Ramos (cell line): ENCODE measurements around the gene SAP30BP.

Source experiments
- in situ Hi-C: fragments of 300-500 bp; cut with MboI; formaldehyde crosslinking; loops from one replicate; pipeline ENCODE4 v1.14.3; 2022; ENCODE audit warnings: low sequenced_read_pairs; ENCODE audit not compliant: unreplicated experiment

SAP30BP gene

DNA sequence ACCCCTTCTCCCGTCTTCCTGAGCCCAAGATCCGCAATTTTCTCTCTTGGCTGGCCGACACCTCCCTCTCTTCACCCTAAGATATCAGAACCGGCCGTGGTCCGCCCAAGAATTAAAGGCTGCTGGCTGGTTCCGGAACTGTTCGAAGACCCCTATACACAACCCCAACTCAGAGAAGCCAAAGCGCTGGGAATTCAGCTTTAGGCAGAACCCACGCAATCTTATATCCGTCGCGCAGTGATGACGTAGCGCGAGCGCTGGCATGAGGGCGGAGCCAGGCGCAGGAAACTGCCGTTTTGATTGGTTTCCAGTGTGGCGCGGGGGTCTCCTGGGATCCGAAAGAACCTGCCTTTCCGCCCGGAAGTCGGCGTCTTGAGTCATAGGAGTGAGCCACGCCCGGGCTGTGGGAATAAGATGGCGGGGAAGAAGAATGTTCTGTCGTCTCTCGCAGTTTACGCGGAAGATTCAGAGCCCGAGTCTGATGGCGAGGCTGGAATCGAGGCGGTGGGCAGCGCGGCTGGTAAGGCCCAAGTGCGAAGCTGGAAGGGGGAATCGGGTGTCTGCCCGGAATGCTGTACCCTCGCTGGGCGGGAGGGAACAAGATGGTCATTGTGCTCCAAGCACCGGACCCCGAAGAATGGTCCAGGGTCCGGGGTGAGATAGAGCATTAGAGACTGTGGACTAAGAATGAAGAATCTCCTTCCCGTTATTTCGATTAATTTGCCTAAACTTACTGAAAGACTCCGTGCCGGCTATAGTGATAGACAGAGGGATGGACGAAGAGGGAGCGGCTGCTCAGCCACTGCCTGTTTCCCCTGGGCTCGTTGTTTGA lies at the start of gene SAP30BP, which contains the start of gene RECQL5:
TSS of gene SAP30BP (plus strand) at position 380 of the 832 bp plus-strand sequence. CDS start at position 415, 35 bp downstream.
TSS of gene RECQL5 (minus strand) at position 196 of the 832 bp plus-strand sequence. CDS start 597 bp downstream, outside the sequence.
- in situ Hi-C loops = no loop called here

DNA sequence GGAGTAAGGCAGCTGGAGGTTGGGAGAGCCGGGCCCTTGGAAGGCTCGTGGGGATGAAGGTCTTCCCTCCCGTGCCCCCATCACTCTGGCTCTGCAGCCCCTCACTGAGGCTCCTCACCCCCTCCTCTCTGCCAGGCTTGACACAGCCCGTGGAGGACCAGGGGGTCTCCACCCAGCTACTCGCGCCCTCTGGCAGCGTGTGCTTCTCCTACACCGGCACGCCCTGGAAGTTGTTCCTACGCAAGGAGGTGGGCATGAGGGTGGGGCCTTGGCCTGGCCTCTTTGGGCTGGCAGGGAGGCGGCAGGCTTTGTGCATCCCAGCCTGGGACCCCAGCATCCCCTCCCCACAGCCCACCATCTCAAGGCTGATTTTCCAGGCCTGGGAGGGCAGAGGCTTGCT lies 49.5 kb upstream of the SAP30BP start:
- in situ Hi-C loops = no loop called here

DNA sequence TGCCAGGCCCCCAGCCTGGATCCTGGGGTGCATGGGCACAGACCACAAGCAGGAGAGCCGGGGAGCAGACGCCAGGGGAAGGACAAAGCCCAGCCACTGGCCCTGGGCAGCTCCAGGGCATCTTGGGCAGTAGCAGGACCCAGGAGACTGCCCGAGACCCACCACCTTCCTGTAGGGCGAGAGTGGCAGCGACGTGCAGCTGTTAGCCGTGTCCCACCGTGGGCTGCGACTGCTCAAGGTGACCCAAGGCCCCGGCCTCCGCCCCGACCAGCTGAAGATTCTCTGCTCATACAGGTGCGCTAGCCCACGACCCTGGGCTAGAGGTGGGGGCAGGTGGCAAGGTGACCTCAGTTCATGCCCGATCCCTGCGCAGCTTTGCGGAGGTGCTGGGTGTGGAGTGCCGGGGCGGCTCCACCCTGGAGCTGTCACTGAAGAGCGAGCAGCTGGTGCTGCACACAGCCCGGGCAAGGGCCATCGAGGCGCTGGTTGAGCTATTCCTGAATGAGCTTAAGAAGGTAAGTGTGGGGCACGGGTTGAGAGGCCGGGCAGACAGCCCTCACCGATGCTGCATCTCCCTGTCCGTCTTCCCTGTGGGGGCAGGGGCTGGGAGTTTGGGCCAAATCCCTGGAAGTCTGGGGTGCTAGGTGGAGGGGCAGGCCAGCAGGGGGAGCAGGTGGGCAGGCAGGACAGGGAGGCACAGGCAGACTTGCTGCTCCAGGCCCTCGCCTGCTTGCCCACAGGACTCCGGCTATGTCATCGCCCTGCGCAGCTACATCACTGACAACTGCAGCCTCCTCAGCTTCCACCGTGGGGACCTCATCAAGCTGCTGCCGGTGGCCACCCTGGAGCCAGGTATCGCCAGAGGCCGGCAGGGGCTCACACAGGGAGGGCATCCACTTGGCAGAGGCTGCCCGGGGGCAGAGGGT lies 47.4 kb upstream of the SAP30BP start:
- in situ Hi-C loops = no loop called here

DNA sequence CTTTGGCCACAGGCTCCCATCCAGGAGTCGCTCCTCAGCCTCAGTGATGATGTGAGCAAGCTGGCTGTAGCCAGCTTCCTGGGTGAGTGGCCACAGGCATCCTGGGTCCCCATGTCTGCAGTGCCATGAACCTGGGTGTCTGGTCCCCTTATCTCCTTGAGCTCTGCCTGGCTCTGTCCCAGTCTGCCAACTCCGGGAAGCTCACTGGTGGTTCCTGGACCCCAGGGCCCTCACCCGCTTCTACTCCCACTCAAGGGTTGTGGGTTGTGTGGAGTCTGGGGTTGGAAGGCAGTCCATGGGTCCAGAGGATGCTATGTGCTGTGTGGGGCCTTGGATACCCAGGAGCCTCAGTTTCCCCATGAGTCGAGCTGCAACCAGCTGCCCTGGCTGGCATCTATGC lies 45.6 kb upstream of the SAP30BP start:
- in situ Hi-C loops = no loop called here

DNA sequence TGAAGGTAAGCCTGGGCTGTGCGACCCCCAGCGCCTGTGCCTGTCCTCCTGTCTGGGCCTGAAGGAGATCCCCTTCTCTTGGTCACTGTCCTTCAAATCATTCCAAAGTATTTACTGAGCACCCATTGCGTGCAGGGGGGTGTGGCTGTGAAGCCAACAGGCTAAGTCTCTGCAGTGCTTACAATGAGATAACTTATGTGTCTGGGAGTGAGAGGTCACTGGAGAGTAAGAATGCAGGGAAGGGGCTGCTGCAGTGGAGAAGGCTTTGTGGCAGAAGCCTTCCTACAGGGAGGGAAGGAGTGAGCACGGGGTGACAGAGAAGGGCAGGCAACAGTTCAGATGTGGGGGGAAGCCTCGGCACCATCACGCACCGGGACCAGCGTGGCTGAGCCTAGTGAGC lies 45.1 kb upstream of the SAP30BP start:
- in situ Hi-C loops = no loop called here

DNA sequence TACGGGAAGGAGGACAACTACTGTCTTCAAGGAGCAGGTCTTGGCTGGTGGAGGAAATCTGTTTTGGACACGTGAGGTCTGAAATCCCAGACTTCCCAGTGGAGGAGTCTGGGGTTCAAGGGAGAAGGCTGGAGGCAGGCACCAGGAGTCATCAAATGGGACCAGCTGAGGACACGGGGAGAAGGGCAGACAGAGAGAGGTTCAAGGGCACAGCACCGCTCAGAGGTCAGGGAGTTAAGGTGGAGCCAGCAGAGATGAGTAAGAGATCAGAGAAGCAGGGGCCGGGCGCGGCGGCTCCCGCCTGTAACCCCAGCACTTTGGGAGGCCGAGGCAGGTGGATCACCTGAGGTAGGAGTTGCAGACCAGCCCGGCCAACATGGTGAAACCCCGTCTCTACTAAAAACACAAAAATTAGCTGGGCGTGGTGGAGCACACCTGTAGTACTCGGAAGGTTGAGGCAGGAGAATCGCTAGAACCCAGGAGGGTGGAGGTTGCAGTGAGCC lies 44.3 kb upstream of the SAP30BP start:
- in situ Hi-C loops = no loop called here

DNA sequence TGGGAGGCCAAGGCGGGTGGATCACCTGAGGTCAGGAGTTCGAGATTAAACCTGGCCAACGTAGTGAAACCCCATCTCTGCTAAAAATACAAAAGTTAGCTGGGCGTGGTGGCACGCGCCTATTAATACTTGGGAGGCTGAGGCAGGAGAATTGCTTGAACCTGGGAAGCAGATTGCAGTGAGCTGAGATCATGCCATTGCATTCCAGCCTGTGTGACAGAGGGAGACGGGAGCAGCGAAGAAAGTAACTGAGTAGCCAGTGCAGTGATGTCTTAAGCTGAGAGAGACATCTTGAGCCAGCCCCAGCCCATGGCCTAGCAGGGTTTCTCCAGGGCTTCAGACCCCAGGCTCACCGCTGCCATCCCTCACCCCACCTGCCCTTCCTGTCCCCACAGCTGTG lies 43.8 kb upstream of the SAP30BP start:
- in situ Hi-C loops = no loop called here

DNA sequence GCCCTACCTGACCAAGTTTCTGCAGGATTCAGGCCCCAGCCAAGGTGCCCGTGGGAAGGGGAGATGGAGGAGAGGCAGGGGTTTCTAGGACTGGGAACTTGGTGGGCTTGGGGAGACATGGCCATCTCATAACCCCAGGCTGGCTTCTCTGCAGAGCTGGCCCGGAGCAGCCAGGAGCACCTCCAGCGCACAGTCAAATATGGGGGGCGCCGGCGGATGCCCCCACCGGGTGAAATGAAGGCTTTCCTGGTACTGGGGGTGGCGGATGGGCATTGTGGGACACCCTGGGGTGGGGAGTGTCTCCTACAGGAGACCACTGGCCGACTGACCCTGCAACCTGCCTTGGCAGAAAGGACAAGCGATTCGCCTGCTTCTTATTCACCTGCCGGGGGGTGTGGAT lies 43.1 kb upstream of the SAP30BP start:
- in situ Hi-C loops = no loop called here

DNA sequence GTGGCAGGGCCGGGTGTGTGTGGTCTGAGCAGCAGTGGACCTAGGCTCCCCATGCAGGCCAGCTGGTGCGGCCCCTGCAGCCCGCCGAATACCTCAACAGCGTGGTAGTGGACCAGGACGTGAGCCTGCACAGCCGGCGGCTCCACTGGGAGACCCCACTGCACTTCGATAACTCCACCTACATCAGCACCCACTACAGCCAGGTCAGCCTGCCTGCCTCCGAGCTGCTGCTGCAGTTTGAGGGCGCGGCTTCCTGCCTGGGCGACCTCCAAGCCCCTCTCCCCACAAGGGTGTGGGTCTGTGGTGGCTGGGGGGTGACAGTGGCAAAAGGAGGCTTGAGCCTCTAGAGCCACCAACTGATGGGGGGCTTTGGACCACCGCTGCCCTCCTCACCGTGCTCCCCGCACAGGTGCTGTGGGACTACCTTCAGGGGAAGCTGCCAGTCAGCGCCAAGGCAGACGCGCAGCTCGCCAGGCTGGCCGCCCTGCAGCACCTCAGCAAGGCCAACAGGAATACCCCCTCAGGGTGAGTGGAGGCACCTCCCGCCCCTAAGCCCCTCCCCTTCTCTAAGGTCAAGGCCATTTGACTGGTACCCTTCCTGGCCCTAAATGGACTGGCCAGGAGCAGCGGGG lies 42.3 kb upstream of the SAP30BP start:
- in situ Hi-C loops = no loop called here

DNA sequence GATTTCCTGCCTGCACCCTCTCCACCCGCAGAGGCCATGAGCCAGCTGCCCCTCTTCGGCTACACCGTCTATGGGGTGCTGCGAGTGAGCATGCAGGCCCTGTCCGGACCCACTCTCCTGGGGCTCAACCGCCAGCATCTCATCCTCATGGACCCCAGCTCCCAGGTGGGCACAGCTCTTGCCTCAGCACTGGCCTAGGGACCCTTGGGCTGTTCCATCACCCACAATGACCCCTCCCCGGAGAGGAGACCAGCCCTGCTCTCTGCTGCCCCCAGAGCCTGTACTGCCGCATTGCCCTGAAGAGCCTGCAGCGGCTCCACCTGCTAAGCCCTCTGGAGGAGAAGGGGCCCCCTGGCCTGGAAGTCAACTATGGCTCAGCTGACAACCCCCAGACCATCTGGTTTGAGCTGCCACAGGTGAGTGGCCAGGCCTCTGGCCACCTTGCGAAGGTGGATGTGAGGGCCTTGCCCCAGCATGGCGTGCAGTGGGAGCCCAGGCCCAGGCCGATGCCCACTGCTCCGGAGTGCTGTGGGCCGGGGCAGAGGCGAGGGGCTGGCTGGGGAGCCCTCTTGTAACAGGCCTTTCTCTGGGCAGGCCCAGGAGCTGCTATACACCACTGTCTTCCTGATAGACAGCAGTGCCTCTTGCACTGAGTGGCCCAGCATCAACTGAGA lies 41.2 kb upstream of the SAP30BP start:
- in situ Hi-C loops = no loop called here

DNA sequence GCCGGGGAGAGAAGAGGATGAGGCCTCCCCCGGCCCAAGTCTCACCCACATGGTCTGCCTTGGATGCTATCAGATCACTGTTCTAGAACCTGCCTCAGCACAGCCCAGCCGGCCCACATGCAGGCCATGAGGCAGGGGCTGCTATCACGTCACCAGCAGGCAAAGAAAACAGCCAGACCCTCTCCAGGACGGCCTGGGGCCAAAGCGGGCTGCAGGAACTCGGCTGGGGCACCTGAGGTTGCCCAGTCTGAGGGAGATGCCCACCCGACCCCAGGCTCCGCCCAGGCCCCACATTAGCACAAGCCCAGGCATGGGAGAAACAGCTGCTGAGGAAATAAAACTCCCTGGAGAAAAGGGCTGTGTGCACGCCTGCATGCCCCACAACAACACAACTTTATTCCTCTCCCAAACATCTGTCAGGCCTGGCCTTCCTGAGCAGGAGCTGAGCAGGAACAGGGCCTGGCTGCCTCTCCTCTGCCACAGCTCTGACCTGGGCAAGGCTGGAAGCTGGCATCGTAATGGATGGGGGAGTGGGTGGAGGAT lies 40.6 kb upstream of the SAP30BP start:
- in situ Hi-C loops = no loop called here

DNA sequence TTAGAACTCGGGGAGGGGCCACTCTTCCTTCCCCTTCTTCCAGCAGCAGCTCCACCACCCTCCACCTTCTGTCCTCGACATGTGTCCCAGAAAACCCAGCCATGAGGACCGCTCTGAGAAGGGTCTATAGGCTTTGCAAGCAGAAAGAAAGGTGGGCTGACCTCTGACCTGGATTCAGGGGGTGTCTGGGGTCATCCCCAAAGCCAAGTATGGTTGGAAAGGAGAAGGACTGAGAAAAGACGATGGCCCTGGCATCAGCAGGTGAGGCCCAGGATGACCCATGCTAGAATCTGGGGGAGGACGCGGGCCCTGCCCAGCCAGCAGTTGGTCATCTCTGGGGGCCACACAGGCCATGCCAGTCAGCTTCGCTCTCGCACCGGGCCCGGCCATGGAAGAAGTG lies 40.0 kb upstream of the SAP30BP start:
- in situ Hi-C loops = no loop called here

DNA sequence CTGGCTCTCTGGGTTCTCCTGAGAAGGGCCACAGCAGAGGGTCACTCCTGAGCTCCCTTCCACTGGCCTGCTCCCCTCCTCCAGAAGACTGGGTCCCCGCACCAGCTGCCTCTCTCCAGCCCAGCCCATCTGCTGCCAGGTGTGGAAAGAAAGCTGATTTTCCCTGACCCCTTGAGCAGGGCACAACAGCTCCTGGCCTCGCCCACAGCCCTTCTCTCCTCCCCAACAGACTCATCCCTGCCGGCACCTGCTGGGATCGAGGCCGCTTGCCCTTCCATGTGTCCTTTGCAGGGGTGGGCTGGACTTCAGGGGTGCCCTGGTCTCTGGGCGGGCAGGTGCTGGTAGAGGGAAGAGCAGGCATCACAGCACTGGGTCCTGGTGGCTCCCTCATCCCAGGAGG lies 38.7 kb upstream of the SAP30BP start:
- in situ Hi-C loops = no loop called here

DNA sequence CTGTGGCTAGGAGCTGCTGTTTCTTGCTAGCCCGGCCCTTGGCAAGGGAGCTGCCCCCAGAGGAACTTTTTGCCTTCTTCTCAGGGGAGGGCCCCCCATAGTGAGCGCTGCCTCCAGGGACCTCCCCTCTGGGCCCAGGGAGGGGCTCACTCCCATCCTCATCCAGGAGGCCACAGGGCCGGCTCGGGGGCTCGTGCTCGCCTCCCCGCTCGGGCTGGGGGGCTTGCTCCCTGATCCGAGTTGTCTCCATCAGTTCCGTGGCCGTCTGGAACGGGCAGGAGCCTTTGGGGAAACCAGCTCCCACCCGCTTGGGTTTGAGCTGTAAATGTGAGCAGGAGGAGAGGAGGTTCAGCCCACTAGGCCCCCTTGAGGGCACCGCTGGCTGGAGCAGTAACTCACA lies 38.0 kb upstream of the SAP30BP start:
- in situ Hi-C loops = no loop called here

DNA sequence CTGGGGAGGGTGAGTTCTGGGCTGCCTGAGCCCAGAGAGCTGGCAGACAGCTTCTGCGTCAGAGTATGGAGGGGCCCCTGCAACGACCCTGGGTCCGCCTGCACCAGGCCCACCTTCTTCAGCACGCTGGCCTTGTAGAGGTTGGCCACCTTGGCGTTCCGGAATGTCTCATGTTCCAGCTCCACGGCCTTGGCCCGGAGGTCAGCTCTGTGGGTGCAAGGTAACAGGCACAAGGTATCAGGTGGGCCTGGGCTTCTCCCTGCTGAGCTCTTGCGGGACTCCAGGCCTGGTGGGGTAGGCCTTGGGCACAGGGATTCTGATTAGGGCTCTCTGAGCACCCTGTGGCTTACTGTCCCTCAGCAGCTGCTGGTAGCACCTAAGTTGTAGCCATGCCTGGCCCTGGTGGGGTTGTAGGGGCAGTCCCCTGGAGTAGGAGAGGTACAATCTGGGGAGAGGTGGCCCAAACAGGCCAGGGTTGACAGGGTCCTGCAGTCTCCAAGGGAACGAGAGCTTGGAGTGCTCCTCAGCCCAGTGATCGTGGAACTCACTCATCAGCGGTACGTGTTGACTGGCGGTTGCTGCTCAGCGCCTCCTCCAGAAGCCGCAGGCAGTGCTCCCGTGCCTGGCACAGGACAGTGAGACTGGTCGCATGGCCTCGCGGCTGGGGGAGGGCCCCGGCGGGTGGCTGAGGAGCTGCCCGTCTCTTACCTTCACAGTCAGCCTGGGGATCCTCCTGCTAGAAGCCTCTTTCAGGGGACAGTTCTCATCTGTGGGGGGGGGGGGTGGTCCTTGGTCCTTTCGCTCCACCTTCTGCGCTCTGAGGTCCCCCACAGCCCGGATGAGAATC lies 36.8 kb upstream of the SAP30BP start:
- in situ Hi-C loops = no loop called here

DNA sequence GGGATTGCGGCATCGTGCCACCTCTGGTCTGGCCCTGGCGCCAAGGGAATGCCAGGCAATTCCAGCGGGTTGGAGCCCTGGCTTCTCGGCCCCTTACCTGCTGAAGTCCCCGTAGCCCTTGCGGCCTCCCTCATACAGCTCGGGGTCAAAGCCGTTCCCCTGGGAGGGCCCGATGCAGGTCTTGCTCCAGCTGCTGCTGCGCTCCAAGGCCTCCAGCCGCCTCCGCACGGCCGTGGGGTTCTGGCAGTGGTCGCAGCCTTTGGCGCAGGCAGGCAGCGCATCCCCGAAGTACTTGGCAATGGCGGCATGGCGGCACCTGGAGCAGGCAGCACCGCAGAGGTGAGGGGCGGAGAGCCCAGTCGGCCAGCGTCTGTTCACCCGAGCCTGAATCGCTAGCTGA lies 35.8 kb upstream of the SAP30BP start:
- in situ Hi-C loops = no loop called here

DNA sequence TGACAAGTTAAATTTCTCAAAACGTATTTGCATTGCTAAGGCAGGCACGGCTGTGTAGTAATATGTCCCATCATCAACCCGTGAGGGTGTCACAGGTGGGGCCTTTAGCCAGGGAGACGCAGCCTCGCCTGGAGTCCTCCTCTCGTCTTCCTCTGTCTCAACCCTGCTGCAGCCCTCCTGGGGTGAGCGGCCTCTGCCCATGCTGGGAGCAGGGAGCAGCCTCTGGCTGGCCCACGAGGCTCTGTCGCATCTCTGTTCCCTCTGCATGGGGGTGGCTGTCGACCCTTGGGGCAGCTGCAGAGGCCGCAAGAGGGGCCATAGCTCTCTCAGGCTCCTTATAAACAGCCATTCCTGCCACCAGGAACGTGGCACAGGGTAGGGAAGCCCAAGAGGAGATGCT lies 34.7 kb upstream of the SAP30BP start:
- in situ Hi-C loops = no loop called here

DNA sequence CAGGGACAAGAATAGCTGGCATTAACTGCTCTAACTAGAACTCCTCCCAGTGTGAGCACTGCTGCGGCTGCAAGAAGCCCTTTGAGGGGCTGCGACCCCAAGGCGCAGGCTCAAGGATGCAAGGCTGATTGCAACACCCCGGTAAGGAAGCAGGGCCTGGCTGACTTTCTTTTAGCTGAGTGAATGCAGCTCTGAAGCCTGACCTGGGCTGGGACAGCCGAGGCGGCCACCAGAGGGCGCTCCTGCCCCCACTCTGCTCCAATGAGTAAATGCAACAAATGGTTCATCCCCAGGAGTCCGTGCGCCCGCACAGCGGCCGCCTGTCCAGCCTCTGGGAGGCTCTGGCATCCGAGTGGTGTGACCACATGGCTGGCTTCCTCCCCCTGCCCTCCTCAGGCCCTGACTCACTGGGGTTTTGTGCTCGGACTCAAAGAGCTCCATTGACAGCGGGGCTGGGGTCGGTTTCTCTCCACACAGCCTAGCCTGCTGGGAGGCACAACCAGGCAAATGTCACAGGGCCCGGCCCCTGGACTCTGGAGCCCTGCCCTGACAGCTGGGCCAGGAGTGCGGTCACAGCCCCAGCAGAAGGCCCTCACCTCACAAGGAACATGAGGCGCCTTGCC lies 34.2 kb upstream of the SAP30BP start, which contains the start of gene SMIM5:
TSS of gene SMIM5 (plus strand) at position 572 of the 623 bp plus-strand sequence. CDS start 6,768 bp downstream, outside the sequence.
- in situ Hi-C loops = no loop called here
